K562 (cell line): Measurements from ENCODE around the gene GRB10. TPM values are rescaled to one million over a fixed set of nuclear protein-coding genes. Genes with fewer than 3 reads are reported as not detected.

Experiments
- ATAC-seq: fragments of 200-7000 bp; cut with Tn5 transposase; 3 replicates; pipeline ENCODE4 v1.9.1; 2020; ENCODE audit warnings: moderate library complexity
- BruUV-seq: library from RNA; stranded (reverse); fragments of 400-500 nt; replicated peaks from 2 replicates; lab custom pipeline; 2021; lab: Mats Ljungman, UMichigan
- CTCF ChIA-PET: fragments of 300-600 bp; formaldehyde crosslinking; extraction: SDS; loops from one replicate; lab custom pipeline; 2021; ENCODE audit warnings: low intra/inter-chr PET ratio; lab: Yijun Ruan, JAX
- POLR2A ChIA-PET: fragments of 300-600, 350-650 bp; sonication (Branson Sonifier 250); formaldehyde crosslinking; extraction: SDS; loops from one replicate; lab custom pipeline; 2021; ENCODE audit warnings: antibody characterized with exemption, inconsistent platforms; lab: Yijun Ruan, JAX
- DNase-seq, 4 experiments: peaks; one replicate each; pipeline versions ENCODE4 v3.0.0 to v3.0.0-alpha.2; 2011 to 2018; ENCODE audit warnings: low spot score in 3 of 4, mixed read lengths in 3 of 4; ENCODE audit errors: extremely low read depth in 1 of 4
- FAIRE-seq: peaks from 2 replicates; lab custom pipeline; 2011; peaks lifted over from hg19 to GRCh38; lab: Jason Lieb, UNC
- H2AFZ ChIP-seq: 2 replicates; pipeline ENCODE4 v1.6.0; 2011; ENCODE audit warnings: low read depth, low read length, control low read depth, inconsistent platforms
- H3K27ac ChIP-seq: fragments of 200-600 bp; 3 replicates; pipeline ENCODE4 v1.8.0; 2011; ENCODE audit warnings: low read depth, mild to moderate bottlenecking, control low read depth, inconsistent platforms, low read length, moderate library complexity, mixed read lengths; ENCODE audit errors: extremely low read depth
- H3K27me3 ChIP-seq, 2 experiments: fragments of 300-600 bp in 1 of 2; 2 replicates in 1 of 2; 3 replicates in 1 of 2; pipeline versions ENCODE4 v1.6.0 to v1.8.0; 2011; ENCODE audit warnings: inconsistent platforms in 2 of 2, low read length in 2 of 2, mild to moderate bottlenecking in 1 of 2, mixed read lengths in 1 of 2, moderate library complexity in 1 of 2; ENCODE audit not compliant: control insufficient read depth in 2 of 2, insufficient read depth in 2 of 2
- H3K36me3 ChIP-seq: fragments of 300-600 bp; 3 replicates; pipeline ENCODE4 v1.8.0; 2011; ENCODE audit warnings: mild to moderate bottlenecking, low read length, inconsistent platforms; ENCODE audit not compliant: control insufficient read depth, insufficient read depth
- H3K4me1 ChIP-seq, 2 experiments: fragments of 200-600 bp in 1 of 2; replicated peaks in 1 of 2; 2 replicates in 1 of 2; 3 replicates in 1 of 2; pipeline versions ENCODE4 v1.5.1 to v1.8.0; 2011; ENCODE audit warnings: inconsistent platforms in 2 of 2, low read length in 2 of 2, mild to moderate bottlenecking in 1 of 2, mixed read lengths in 1 of 2, moderate library complexity in 1 of 2; ENCODE audit not compliant: control insufficient read depth in 2 of 2, insufficient read depth in 2 of 2
- H3K4me2 ChIP-seq: 2 replicates; pipeline ENCODE4 v1.6.1; 2011; ENCODE audit warnings: low read length, control low read depth, inconsistent platforms, mixed read lengths; ENCODE audit not compliant: insufficient read depth
- H3K4me3 ChIP-seq: fragments of 200-600 bp; sonication (generic), shearing (Covaris generic); 2 replicates; pipeline ENCODE4 v1.5.1; 2016; ENCODE audit warnings: control low read depth, inconsistent platforms
- H3K79me2 ChIP-seq: fragments of 200-600 bp; 3 replicates; pipeline ENCODE4 v1.8.0; 2011; ENCODE audit warnings: low read length, inconsistent platforms; ENCODE audit not compliant: control insufficient read depth, insufficient read depth
- H3K9ac ChIP-seq, 2 experiments: 2 replicates each; pipeline versions ENCODE4 v1.6.0 to v1.6.1; 2011; ENCODE audit warnings: low read depth in 2 of 2, low read length in 2 of 2, control low read depth in 1 of 2, inconsistent platforms in 1 of 2, mild to moderate bottlenecking in 1 of 2, mixed read lengths in 1 of 2; ENCODE audit not compliant: insufficient read depth in 1 of 2
- H3K9me1 ChIP-seq: one replicate; pipeline ENCODE4 v1.6.0; 2011; ENCODE audit warnings: inconsistent platforms, mild to moderate bottlenecking, low read length, moderate library complexity; ENCODE audit not compliant: control insufficient read depth, insufficient read depth
- H3K9me3 ChIP-seq: replicated peaks from 2 replicates; pipeline ENCODE4 v1.5.1; 2011; ENCODE audit warnings: low read depth, low read length, inconsistent platforms; ENCODE audit not compliant: control insufficient read depth, insufficient read depth
- H4K20me1 ChIP-seq: replicated peaks from 2 replicates; pipeline ENCODE4 v1.6.1; 2011; ENCODE audit warnings: low read length, inconsistent platforms, mixed read lengths; ENCODE audit not compliant: control insufficient read depth, insufficient read depth
- ATF3 ChIP-seq, 2 experiments: fragments of 450-650 bp in 1 of 2; sonication (generic) in 1 of 2; formaldehyde crosslinking in 1 of 2; IDR thresholded peaks in 1 of 2; conservative IDR thresholded peaks in 1 of 2; 2 replicates each; pipeline versions ENCODE4 v1.6.1 to v1.8.1; 2016 to 2023; ENCODE audit warnings: mild to moderate bottlenecking in 2 of 2, moderate library complexity in 2 of 2, inconsistent platforms in 1 of 2, missing genetic modification reagents in 1 of 2
- ATF4 ChIP-seq: fragments of 450-650 bp; formaldehyde crosslinking; IDR thresholded peaks from 2 replicates; pipeline ENCODE4 v1.4.0; 2022; ENCODE audit warnings: mild to moderate bottlenecking, moderate library complexity
- CEBPB ChIP-seq: fragments of 450-650 bp; IDR thresholded peaks from 2 replicates; pipeline ENCODE4 v1.6.1; 2016; ENCODE audit warnings: missing genetic modification characterization, missing compliant biosample characterization
- CEBPG ChIP-seq, 3 experiments: fragments of 200-800 bp in 1 of 3; sonication (Bioruptor generic) in 1 of 3; sonication (generic) in 1 of 3; formaldehyde crosslinking in 1 of 3; IDR thresholded peaks in 2 of 3; conservative IDR thresholded peaks in 1 of 3; 2 replicates each; pipeline versions ENCODE4 v1.6.1 to v1.8.0; 2016 to 2022; ENCODE audit warnings: missing compliant biosample characterization in 2 of 3, missing genetic modification characterization in 2 of 3, mild to moderate bottlenecking in 1 of 3, missing genetic modification reagents in 1 of 3
- FUS ChIP-seq: fragments of 200-400 bp; formaldehyde crosslinking; optimal IDR thresholded peaks from 2 replicates; pipeline ENCODE3; 2017; ENCODE audit warnings: low read depth, low read length
- GATAD2A ChIP-seq: fragments of 450-650 bp; IDR thresholded peaks from 2 replicates; pipeline ENCODE4 v1.6.1; 2017
- HDAC2 ChIP-seq: fragments of 450-650 bp; IDR thresholded peaks from 2 replicates; pipeline ENCODE4 v1.6.1; 2016; ENCODE audit warnings: mild to moderate bottlenecking
- MBD2 ChIP-seq: sonication (generic); IDR thresholded peaks from 2 replicates; pipeline ENCODE4 v1.6.1; 2016; ENCODE audit warnings: low read depth, borderline replicate concordance
- POLR2H ChIP-seq: IDR thresholded peaks from 2 replicates; pipeline ENCODE4 v1.6.1; 2016; ENCODE audit warnings: missing genetic modification characterization, low read depth, mild to moderate bottlenecking, control low read depth, missing compliant biosample characterization, moderate library complexity
- SMC3 ChIP-seq: conservative IDR thresholded peaks from 2 replicates; pipeline ENCODE4 v1.6.1; 2011; ENCODE audit warnings: low read depth, low read length, improper control_type of control experiment; ENCODE audit not compliant: insufficient read depth
- SRSF1 ChIP-seq: fragments of 200-400 bp; formaldehyde crosslinking; IDR thresholded peaks from 2 replicates; pipeline ENCODE4 v1.6.1; 2017; ENCODE audit warnings: mild to moderate bottlenecking, low read depth, low read length, moderate library complexity
- SUPT5H ChIP-seq: fragments of 450-650 bp; IDR thresholded peaks from 2 replicates; pipeline ENCODE4 v1.6.1; 2016
- TCF3 ChIP-seq: sonication (generic); formaldehyde crosslinking; IDR thresholded peaks from 2 replicates; pipeline ENCODE4 v1.4.0; 2020; ENCODE audit warnings: mild to moderate bottlenecking, missing genetic modification reagents
- TCF7L2 ChIP-seq: fragments of 150-350 bp; IDR thresholded peaks from 2 replicates; pipeline ENCODE4 v1.6.1; 2016; ENCODE audit warnings: low read depth, mild to moderate bottlenecking, low read length, moderate library complexity
- ZNF239 ChIP-seq: fragments of 250-450 bp; sonication (Bioruptor Pico); IDR thresholded peaks from 2 replicates; pipeline ENCODE4 v1.4.0; 2020; ENCODE audit warnings: mild to moderate bottlenecking
- ZNF644 ChIP-seq: fragments of 200-800 bp; sonication (Bioruptor generic); IDR thresholded peaks from 2 replicates; pipeline ENCODE4 v1.6.1; 2016; ENCODE audit warnings: low read depth, missing genetic modification characterization, missing compliant biosample characterization
- ZSCAN32 ChIP-seq: fragments of 450-650 bp; formaldehyde crosslinking; IDR thresholded peaks from 2 replicates; pipeline ENCODE4 v1.4.0; 2020; ENCODE audit warnings: mild to moderate bottlenecking, moderate library complexity
- WGBS: fragments of 100-300 bp; shearing (Covaris generic); methylation state at CpG from one replicate; pipeline ENCODE4 v1.1.6; 2016; ENCODE audit warnings: low coverage, mixed read lengths; ENCODE audit not compliant: insufficient coverage; ENCODE audit errors: missing lambda C conversion rate; 5-methylcytosine and 5-hydroxymethylcytosine counted together
- in situ Hi-C: fragments of 300-500 bp; cut with MboI; formaldehyde crosslinking; loops from 4 replicates; pipeline ENCODE4 v1.15.0; 2018; ENCODE audit warnings: inconsistent platforms, mixed read lengths
- intact Hi-C: fragments of 100-400 bp; cut with micrococcal nuclease; formaldehyde crosslinking; loops from 2 replicates; pipeline ENCODE4 v1.14.2; 2022
- polyA plus RNA-seq, 8 experiments: library from polyadenylated mRNA; depleted of rRNA in 4 of 8; stranded (reverse) in 5 of 8; unstranded in 3 of 8; fragments of >200 nt; fragmentation: Nextera tagmentation in 2 of 8; fragmentation: Illumina TruSeq in 1 of 8; extraction: Ambion mirVana in 2 of 8; extraction: Trizol in 1 of 8; gene quantifications; 2 replicates each; pipeline versions ENCODE4 v1.2.1 to v1.2.3, GENCODE V29; 2011 to 2014; ENCODE audit warnings: inconsistent platforms in 1 of 8, missing spikeins in 1 of 8
- total RNA-seq, 7 experiments: library from RNA; depleted of rRNA in 6 of 7; stranded (reverse); fragments of >200 nt in 6 of 7; fragmentation: Illumina TruSeq in 2 of 7; extraction: Trizol in 2 of 7; gene quantifications; 2 replicates each; pipeline versions ENCODE4 v1.2.1 to v1.2.3, GENCODE V29; 2011 to 2021; ENCODE audit warnings: low replicate concordance in 1 of 7

Gene GRB10
- total and polyA plus RNA-seq, 9 of the 15 experiments (the other 6 are each of a cell fraction or from before 2014, with no cell fraction given), result 8.9 to 88.5 (median 40.7) TPM

GRCh38 chr7:50703654-50704053, 79.0 kb downstream of the GRB10 start:
- FAIRE-seq (no peak), DNase-seq (no peak), ATAC-seq (no peak)
- in situ Hi-C loops, result no loop called here
- 97% methylated on average over 6 of the region's 6 CpGs for WGBS
- Histone ChIP-seq H3K4me2 (no peak overlapping the region), H3K36me3 (peaks cover 39% of the 10 kb centered on the region; the same call in 2 of the 3 replicates), H3K79me2 (peaks cover 31% of the 10 kb centered on the region; the same call in 1 of the 3 replicates), H3K9ac (no peak overlapping the region), H2AFZ (no peak overlapping the region), H4K20me1 (no peaks in the 10 kb centered on the region), H3K4me1 (no peaks in the 10 kb centered on the region), H3K4me3 (no peak overlapping the region), H3K27ac (no peak overlapping the region), H3K27me3 (no peaks in the 10 kb centered on the region), H3K9me1 (no peaks in the 10 kb centered on the region), H3K9me3 (no peaks in the 10 kb centered on the region)
- no TSS peak for BruUV-seq
- TF ChIP-seq ZNF239, result no peak
- TF ChIP-seq SMC3, result no peak
- no peak for TF ChIP-seq FUS
- TF ChIP-seq SRSF1, result no peak
- no peak for TF ChIP-seq MBD2
- ChIA-PET POLR2A (no interaction called here), CTCF (no interaction called here)
- intact Hi-C loops, result no loop called here

- no peak overlapping the region for H3K4me3 ChIP-seq
- no peak overlapping the region for H2AFZ ChIP-seq
- no peaks in the 10 kb centered on the region for H3K27me3 ChIP-seq
- H4K20me1 ChIP-seq, result peaks cover 15% of the 10 kb centered on the region
- peaks cover 3% of the 10 kb centered on the region for H3K9me1 ChIP-seq
- H3K9ac ChIP-seq, result no peak overlapping the region
- CTCF ChIA-PET, result no interaction called here
- FAIRE-seq (no peak), ATAC-seq (no peak), DNase-seq (no peak)
- peaks cover 3 to 16% of the 10 kb centered on the region in 2 experiments; a peak in 4 of 5 replicates for H3K4me1 ChIP-seq
- in situ Hi-C loops (no loop called here), intact Hi-C loops (loop anchor here (5.0 kb wide), 1 partner anchor 443 kb away; no protein-coding TSS in a partner anchor)
- peaks cover 23% of the 10 kb centered on the region for H3K79me2 ChIP-seq
- H3K4me2 ChIP-seq, result no peak overlapping the region
- H3K27ac ChIP-seq, result no peak overlapping the region
- no TSS peak for BruUV-seq
- POLR2A ChIA-PET, result no interaction called here
- peaks cover 52% of the 10 kb centered on the region for H3K36me3 ChIP-seq
- no peaks in the 10 kb centered on the region for H3K9me3 ChIP-seq
- TF ChIP-seq ZSCAN32 (CRISPR knock-in tag), result peak; percentile 50; the same call in 1 of the 2 replicates
- no peak for TF ChIP-seq TCF7L2
- TF ChIP-seq GATAD2A, result no peak
- TF ChIP-seq CEBPB, result peak; percentile 77
- TF ChIP-seq POLR2H (tag), result peak; percentile 15; the same call in 1 of the 2 replicates
- TF ChIP-seq ATF3 (IDR thresholded peaks at IDR 0.05), result peak; percentile 84
- TF ChIP-seq ATF3 (CRISPR knock-in tag; conservative IDR thresholded peaks at IDR 0.05), result no peak
- no peak for TF ChIP-seq CEBPG (CRISPR knock-in tag; IDR thresholded peaks at IDR 0.05)
- peak; percentile 85 to 89 for TF ChIP-seq CEBPG (tag; conservative IDR thresholded peaks at IDR 0.05 in 1 of 2, IDR thresholded peaks at IDR 0.05 in 1 of 2)
- no peak for TF ChIP-seq TCF3 (CRISPR knock-in tag)
- TF ChIP-seq ATF4 (CRISPR knock-in tag), result peak; percentile 72; the same call in 1 of the 2 replicates
- no peak for TF ChIP-seq HDAC2
- TF ChIP-seq SUPT5H, result no peak
- TF ChIP-seq ZNF644 (tag), result no peak
These were observed 83.6 kb downstream of the GRB10 start for GRCh38 chr7:50699143-50699542.
